Measurements from ENCODE around the gene SETBP1. TPM values are rescaled to one million over a fixed set of nuclear protein-coding genes. Genes with fewer than 3 reads are reported as not detected.

The SETBP1 gene
- total RNA-seq, 1 experiment from 2014 or later = 14.0 TPM

GRCh38 chr18:44973282-44973681 lies 292.6 kb downstream of the SETBP1 start:
- no peak overlapping the region for H3K27ac ChIP-seq (ENCODE audit: low read depth, low read length, poor library complexity, severe bottlenecking)
- BruUV-seq (replicated peaks) = no TSS peak
- ChIA-PET CTCF (no interaction called here), POLR2A (ENCODE audit: low non-redundant PET) (no interaction called here)
- H3K27me3 ChIP-seq (replicated peaks; ENCODE audit: insufficient read depth, low read depth, low read length, poor library complexity) = no peaks in the 10 kb centered on the region
- intact Hi-C loops (cut with micrococcal nuclease; ENCODE audit: unreplicated experiment) = no loop called here
- peak; percentile 24 for DNase-seq (ENCODE audit: low spot score)
- no peak overlapping the region for H3K4me3 ChIP-seq (ENCODE audit: low read depth, low read length, poor library complexity, severe bottlenecking)
- H3K4me1 ChIP-seq (ENCODE audit: insufficient read depth, low read length, poor library complexity, severe bottlenecking) = no peaks in the 10 kb centered on the region
- TF ChIP-seq EZH2 (IDR thresholded peaks at IDR 0.05; ENCODE audit: borderline replicate concordance, low read depth, low read length, poor library complexity, severe bottlenecking) = no peak
- 0 out of 2 replicates have a peak, but pooled peaks have one; percentile 19 for TF ChIP-seq CTCF (conservative IDR thresholded peaks at IDR 0.05; ENCODE audit: low read depth, low read length)
- H3K9me3 ChIP-seq (ENCODE audit: low read depth, low read length, poor library complexity, severe bottlenecking) = no peaks in the 10 kb centered on the region
- H3K36me3 ChIP-seq (ENCODE audit: insufficient read depth, low read length, poor library complexity, severe bottlenecking) = no peaks in the 10 kb centered on the region

DNA sequence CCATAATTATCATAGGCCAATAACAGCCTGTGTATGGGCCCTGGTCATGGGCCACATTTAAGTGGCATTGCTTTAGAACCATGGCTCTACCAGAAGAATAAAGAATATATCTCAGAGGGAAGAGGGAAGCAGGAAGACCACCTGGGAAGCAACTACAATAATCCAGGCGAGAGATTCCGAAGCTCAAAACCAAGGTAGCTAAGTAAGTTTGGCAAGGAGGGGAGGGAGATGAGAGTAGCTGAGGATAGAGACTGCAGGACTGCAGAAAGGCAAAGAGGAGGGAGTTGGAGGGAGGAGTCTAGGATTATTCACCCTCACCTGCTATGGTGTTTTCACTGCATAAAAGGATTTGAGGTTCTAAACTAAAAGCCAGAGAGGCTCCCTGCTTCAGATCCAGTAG lies 293.5 kb downstream of the SETBP1 start:
- no TSS peak for BruUV-seq (replicated peaks)
- no peaks in the 10 kb centered on the region for H3K27me3 ChIP-seq (replicated peaks; ENCODE audit: insufficient read depth, low read depth, low read length, poor library complexity)
- H3K9me3 ChIP-seq (ENCODE audit: low read depth, low read length, poor library complexity, severe bottlenecking) = no peaks in the 10 kb centered on the region
- H3K4me3 ChIP-seq (ENCODE audit: low read depth, low read length, poor library complexity, severe bottlenecking) = no peak overlapping the region
- intact Hi-C loops (cut with micrococcal nuclease; ENCODE audit: unreplicated experiment) = no loop called here
- CTCF ChIA-PET = no interaction called here
- POLR2A ChIA-PET (ENCODE audit: low non-redundant PET) = no interaction called here
- H3K27ac ChIP-seq (ENCODE audit: low read depth, low read length, poor library complexity, severe bottlenecking) = no peak overlapping the region
- no peaks in the 10 kb centered on the region for H3K4me1 ChIP-seq (ENCODE audit: insufficient read depth, low read length, poor library complexity, severe bottlenecking)
- peak; percentile 56 for DNase-seq (ENCODE audit: low spot score)
- TF ChIP-seq EZH2 (IDR thresholded peaks at IDR 0.05; ENCODE audit: borderline replicate concordance, low read depth, low read length, poor library complexity, severe bottlenecking) (no peak), CTCF (conservative IDR thresholded peaks at IDR 0.05; ENCODE audit: low read depth, low read length) (no peak)
- H3K36me3 ChIP-seq (ENCODE audit: insufficient read depth, low read length, poor library complexity, severe bottlenecking) = no peaks in the 10 kb centered on the region

DNA sequence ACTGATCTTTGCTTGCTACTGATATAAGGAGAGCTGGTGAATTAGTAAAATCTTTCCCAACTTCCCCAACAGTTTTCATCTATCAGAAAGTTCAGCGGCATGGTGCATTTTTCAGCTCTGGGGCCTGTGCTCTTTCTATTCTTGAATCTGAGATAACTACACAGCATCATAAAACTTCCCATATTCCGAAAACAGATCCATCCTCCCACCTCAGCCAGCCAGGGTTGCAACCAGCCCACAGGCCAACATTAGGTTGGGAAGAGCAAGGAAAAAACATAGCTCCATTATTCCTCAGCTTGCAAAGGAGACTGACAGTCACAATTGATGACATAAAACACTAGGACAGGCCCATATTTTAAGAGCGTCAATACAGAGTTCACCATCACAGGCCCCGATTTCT lies 297.2 kb downstream of the SETBP1 start:
- no peak for TF ChIP-seq CTCF (conservative IDR thresholded peaks at IDR 0.05; ENCODE audit: low read depth, low read length)
- no peak for TF ChIP-seq EZH2 (IDR thresholded peaks at IDR 0.05; ENCODE audit: borderline replicate concordance, low read depth, low read length, poor library complexity, severe bottlenecking)
- POLR2A ChIA-PET (ENCODE audit: low non-redundant PET) = interaction anchor here (0.5 kb wide), 2 partner anchors 12 to 53 kb away, joined by 3 read pairs; no protein-coding TSS in a partner anchor
- CTCF ChIA-PET = no interaction called here

More for the DNA sequence above, 297.2 kb downstream of the SETBP1 start:
- BruUV-seq (replicated peaks) = no TSS peak
- no peak for DNase-seq (ENCODE audit: low spot score)
- Histone ChIP-seq H3K36me3 (ENCODE audit: insufficient read depth, low read length, poor library complexity, severe bottlenecking) (no peaks in the 10 kb centered on the region), H3K4me1 (ENCODE audit: insufficient read depth, low read length, poor library complexity, severe bottlenecking) (no peaks in the 10 kb centered on the region), H3K4me3 (ENCODE audit: low read depth, low read length, poor library complexity, severe bottlenecking) (no peak overlapping the region), H3K27me3 (replicated peaks; ENCODE audit: insufficient read depth, low read depth, low read length, poor library complexity) (no peaks in the 10 kb centered on the region), H3K9me3 (ENCODE audit: low read depth, low read length, poor library complexity, severe bottlenecking) (no peaks in the 10 kb centered on the region), H3K27ac (ENCODE audit: low read depth, low read length, poor library complexity, severe bottlenecking) (no peak overlapping the region)
- intact Hi-C loops (cut with micrococcal nuclease; ENCODE audit: unreplicated experiment) = no loop called here
